Measurements from ENCODE around the gene LRP6.

Gene LRP6

DNA sequence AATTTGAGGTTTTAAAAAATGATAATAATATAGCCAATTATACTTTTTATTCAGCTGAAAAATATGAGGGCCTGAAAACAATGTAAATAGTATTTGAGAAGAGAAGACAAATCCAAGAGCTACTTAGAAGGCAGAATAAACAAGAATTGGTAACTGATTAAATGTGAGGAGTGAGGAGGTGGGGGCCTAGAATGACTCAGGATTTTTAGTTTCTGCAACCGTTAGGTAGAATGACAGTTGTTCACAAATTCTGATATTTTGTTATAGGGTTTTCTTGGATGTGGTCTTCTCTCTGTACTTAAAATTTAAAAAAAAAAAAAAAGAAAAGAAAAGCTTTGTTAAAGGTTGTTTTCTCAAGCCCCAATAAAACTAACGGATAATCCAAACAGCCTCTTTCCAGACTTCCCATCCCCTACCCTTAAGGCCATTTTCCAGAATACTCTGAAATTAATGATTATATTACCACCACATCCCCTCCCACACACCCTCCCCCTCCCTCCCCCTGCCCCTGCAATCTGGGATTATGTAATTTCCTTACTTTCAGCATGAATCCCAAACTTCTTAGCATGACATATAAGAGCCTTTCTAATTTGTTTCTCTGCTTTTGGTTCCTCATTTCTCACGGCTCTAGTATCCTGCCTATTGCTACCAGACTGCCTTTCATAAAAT lies 50.4 kb downstream of the LRP6 start:
- DNase-seq, result no peak

DNA sequence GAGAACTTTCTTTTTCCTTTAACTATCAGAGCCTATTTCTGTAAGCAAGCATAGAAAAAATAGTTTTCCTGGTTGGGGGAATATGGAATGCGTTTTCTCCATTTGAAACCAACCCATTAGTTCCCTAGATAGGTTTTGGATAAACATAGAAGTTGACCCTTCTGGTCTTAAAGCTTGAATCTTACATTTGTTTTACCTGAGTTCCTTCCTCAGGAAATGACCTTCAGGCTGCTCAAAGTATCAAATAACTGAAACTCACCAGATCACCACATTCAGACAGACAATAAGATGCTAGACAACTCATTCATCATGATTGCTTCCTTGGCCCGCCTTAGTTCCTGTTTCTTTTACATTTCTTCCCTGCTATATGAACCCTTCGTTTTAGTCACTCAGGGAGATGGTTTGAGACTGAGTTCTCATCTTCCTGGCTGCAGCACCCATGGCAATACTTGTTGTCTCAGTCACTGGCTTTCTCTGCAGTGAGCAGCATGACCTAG lies 52.2 kb downstream of the LRP6 start:
- DNase-seq, result no peak

DNA sequence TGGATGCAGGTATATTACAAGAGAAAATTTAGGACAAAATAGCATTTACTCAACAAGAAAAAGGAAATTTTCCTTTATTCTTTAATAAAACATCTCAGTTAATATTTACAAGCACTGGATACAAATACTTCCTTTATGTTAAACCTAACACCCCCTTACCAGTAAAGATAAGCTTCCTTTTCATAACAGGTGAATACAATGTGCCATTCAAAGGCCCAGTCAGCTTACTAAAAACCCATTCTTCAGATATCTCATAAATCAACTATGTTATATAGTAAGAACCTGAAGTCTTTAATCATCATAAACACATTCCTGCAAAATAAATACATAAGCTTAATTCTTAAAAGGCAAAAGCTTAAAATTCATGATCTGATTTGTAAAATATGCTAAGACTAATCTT lies 52.6 kb downstream of the LRP6 start:
- no peak for DNase-seq

DNA sequence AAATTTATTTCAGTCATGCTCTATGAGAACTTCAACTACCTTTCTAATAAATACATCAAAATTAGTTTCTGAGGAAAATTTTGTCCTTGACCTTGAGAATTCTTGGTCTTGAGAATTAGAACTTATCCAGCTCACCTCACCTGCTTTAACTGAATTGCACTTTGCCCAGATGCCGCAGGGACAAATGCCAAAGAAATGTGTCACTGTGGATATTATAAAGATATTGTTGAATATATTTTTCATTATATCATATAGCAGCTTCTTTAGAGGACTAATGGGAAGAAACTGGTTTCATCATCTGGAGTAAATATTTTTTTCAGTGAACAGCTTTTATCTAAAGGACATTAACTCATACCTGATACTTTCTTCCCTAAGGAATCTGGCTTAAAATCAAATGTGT lies 54.1 kb downstream of the LRP6 start:
- DNase-seq, result no peak

DNA sequence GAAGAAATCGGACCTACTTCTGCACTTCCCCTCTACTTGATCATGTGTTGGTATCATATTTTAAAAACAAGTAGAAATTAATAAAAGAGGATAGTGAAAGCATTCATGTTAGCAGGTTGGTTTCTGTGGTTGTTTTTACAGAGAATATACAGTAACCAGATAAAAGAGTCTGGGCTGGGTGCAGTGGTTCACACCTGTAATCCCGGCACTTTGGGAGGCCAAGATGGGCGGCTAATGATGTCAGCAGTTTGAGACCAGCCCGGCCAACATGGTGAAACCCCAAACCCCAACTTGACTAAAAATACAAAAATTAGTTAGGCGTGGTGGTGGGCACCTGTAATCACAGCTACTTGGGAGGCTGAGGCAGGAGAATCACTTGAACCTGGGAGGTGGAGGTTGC lies 55.9 kb downstream of the LRP6 start:
- DNase-seq, result no peak

DNA sequence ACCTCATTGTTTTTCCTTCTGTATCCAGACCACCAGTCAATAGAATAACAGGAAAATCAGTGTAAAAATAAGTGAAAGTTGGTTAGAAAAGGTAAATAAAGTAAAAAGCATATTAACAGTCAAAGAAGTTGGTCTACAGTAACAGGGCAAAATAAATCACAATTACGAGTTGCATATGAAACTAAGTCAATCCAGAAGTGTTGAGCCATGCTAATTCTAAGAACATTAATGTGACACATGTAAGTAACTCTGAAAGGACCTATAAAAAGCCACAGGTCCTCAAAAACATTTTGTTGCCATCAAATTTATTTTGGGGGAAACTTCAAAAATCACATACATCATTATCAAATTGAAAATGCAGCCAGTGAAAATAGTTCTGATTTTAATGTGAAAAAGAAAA lies 56.4 kb downstream of the LRP6 start:
- no peak for DNase-seq

DNA sequence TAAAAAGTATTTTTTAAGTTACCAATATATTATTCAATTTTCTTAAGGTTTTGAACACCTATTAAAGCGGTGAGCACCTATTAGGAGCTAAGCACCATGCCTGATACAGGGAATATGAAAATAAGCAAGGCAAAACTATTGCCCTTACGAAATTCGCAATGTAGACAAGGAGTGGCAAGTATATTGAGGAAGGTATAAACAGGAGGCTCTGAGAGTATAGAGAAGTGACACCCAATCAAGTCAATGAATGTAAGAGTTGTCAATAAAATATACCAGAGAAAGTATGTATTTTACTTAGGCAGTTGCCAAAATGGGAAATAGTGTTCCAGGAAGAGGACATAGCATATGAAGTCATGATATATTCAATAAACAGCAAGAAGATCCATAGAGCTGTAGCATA lies 57.2 kb downstream of the LRP6 start:
- DNase-seq, result no peak

DNA sequence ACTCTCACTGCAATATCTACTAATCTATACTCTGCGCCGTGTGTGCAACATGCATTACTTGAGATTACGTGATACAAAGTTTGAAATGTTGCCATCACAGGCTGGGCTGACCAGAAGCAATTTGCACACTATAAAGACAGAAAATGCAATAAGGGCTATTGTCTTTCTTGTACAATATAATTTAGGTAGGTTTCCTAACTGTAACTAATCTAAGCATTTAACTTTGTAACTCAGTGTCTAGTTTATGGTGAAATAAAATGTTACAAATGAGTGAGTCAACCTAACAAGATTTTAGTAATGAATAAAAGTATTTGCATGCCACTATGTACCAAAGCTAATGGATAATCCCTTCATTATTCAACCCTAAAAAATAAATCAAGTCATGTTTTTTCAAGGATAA lies 57.8 kb downstream of the LRP6 start:
- DNase-seq, result no peak

DNA sequence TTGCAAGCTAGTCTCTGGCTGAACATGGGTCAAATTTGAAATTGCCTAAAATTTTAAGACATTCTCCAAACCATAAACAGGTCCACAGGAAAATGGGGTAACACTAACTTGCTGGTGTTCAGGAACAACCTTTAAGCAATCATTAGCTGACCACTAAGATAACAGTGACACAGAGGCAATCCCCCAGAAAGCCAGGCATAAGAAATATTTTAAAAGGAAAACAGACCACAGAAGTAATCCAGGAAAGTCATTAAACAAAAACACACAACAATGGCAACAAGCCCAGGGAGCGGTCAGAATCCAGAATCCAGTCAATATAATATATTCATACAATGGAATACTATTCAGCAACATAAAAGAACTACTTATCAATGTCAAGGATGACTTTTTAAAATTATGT lies 59.1 kb downstream of the LRP6 start:
- no peak for DNase-seq

DNA sequence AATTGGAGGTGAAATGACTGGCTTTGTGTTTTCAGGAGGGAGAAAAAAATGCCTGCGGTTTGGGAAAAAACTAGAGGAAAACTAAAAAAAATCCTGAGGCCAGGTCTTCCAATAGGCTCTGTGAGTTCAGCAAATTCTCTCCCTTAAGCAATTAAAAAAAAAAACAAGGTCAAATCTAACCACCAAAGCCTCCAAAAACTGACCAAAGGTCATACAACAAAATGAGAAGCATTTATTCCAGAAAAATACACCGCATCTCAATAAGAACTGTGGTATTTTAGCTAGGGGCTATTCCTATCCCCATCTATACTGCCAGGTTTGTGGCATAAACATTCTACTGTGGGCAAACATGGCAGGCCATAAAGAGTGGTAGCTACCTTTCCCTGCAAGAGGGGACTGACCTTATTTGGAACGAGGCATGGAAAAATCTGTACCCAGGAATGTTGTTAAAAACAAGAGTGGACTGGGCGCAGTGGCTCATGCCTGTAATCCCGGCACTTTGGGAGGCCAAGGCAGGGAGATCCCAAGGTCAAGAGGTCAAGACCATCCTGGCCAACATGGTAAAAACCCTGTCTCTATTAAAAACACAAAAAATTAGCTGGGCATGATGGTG lies 60.0 kb downstream of the LRP6 start:
- DNase-seq, result no peak

DNA sequence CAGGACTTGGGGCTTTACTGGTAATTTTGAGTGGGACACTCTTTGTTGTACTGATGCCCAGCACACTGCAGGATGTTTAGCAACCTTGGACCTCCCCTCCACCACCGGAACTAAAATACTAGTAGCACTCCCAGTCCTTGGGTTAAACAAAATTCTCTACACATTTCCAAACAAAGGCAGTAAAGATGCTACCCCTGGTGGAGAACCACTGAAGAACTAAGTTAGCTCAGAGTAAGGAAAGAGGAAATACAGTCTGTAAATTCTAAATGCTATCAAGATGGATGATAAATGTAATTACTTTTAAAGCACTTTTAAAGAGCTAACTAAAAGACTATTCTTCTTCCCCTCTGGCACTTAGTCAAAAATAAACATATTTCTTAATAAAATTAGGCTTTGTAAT lies 64.1 kb downstream of the LRP6 start:
- DNase-seq, result no peak

DNA sequence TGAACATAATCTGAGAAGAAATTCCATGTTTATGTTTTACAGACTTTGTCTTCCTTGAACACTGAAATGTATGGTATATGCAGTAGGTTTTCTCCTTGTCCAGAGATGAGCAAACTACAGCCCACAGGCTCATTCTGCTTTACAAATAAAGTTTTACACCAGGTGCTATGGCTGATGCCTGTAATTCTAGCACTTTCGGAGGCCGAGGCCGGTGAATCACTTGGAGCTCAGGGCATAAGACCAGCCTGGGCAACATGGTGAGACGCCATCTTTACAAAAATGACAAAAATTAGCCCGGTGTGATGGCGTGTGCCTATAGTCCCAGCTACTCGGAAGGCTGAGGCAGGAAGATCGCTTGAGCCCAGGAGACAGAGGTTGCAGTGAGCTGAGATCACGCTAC lies 64.7 kb downstream of the LRP6 start:
- DNase-seq, result no peak

DNA sequence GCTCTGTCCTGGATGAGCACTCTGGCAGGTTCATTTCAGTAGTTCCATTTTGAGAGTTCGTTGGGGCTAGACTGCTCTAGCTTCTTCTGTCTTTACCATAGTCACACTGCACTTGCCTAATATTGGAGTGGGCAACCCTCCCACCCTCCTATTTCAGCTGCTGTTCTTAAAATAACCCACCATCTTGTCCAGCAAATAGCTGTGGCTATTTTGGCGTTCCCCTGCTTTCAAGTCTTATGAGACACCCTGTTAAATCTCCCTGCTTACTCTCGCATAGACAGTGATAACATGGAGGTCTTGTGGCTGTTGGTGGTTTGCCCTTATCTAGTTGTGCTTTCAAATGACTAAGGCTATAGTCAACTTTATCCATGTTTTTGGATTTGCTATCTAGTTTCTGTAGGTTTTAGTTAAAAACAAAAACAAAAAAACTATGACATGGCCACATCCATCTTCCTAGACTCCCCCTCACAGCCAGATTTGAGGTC lies 65.5 kb downstream of the LRP6 start:
- DNase-seq, result no peak

DNA sequence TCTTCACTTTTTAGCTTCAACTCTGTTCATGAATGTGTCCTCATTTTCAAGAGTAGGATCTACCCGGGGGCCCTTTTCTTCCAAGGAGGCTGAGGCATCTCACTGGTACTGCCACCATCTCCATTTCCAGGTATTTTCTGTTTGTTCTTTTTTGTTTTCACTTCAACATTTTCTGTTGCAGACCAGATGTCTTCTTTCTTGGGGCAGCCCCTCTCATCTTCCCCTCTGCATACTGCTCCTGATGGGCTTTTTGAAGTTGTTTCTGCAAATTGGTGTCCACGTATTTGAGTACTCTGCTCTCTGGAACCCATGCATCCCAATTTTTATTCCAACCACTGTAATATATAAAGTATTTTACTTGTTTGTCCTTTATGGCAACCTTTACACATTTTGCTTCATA lies 66.5 kb downstream of the LRP6 start:
- DNase-seq, result no peak

DNA sequence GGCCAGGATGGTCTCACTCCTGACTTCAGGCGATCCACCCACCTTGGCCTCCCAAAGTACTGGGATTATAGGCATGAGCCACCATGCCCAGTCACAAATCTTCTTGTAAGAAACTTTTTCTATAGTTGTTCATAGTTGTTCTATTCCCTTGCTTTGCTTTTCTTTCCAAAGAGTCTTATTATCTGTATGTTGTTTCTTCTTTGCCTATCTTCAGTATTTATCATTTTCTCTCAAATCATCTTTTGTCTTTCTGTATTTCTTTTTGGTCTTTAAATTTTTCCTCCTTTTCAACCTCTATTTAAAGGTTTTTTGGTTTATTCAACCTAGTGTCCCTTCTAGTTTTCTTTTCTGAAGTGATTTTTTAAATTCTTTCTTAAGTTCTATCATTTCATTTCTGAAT lies 68.7 kb downstream of the LRP6 start:
- DNase-seq, result no peak

DNA sequence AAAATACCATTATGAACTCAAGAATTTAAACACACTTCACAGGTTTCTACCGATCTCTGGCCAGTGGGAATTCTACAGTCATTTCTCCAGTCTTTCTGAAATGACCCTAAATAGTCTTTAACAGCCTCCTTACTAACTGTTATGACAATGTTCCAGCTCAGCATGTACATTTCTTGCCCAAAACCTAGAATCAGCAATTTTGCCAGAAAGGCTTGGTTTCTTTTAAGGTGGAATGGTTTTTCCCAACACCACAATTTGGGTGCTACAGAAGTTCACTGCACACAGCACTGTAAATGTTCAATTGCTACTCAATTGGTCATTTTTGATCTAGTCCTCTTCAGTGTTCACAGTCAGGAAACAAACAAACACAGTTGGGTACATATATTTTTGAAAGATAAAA lies 69.7 kb downstream of the LRP6 start:
- no peak for DNase-seq

DNA sequence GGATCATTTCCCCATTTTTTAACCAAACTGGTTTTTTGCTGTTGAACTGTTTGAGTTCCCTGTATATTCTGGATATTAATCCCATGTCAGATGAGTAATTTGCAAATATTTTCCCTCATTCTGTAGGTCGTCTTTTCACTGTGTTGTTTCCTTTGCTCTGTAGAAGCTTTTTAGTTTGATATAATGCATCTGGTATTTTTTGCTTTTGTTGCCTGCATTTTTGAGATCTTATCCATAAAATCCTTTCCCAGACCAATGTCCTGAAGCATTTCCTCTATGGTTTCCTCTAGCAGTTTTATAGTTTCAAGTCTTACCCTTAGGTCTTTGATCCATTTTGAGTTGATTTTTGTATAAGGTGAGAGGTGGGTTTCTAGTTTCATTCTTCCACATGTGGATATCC lies 71.3 kb downstream of the LRP6 start:
- DNase-seq, result no peak

DNA sequence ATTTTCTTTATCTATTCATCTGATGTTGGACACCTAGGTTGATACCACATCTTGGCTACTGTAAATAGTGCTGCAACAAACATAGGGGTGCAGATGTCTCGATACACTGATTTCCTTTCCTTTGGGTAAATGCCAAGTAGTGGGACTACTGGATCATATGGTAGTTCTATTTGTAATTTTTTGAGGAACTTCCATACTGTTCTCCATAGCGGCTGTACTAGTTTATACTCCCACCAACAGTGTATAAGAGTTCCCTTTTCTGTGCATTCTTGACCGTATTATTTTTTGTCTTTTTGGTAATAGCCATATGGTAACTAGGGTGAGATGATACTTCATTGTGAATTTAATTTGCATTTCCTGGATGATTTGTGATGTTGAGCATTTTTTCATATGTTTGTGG lies 71.8 kb downstream of the LRP6 start:
- DNase-seq, result no peak

DNA sequence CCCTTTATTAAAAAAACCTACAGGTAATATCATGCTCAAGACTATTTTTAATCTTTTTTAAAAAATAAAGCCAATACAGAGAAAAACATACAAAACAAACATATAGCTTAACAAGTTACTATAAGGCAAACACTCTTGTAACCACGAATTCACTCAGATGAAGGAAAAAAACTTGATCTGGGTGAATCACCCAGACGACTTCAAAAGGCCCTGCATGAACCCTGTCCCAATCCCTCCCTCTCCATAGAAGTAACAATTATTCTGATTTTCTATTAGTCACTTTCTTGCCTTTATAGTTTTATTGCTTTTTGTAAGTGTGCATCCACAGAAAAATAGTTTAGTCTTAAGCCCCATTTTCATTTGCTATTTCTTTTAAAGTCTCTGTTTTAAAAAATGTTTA lies 72.6 kb downstream of the LRP6 start:
- DNase-seq, result no peak

DNA sequence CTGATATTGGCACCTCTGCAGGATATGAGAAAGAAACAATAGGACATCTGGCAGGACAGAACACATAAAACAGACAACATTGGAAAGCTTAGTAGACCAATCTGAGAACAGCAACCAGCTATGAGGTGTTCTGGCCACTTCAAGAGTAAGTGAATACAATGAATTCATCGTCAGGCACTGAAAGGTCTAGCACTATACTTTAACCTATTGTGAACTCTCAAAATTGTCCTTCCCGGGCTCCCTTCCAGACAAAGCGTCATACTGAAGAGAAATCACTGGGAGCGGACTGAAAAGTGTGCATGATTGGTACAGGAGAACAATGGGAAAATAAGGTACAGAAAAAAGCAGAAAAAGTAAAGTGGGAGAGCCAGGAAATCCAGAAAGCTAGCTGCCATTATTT lies 75.8 kb downstream of the LRP6 start:
- no peak for DNase-seq

DNA sequence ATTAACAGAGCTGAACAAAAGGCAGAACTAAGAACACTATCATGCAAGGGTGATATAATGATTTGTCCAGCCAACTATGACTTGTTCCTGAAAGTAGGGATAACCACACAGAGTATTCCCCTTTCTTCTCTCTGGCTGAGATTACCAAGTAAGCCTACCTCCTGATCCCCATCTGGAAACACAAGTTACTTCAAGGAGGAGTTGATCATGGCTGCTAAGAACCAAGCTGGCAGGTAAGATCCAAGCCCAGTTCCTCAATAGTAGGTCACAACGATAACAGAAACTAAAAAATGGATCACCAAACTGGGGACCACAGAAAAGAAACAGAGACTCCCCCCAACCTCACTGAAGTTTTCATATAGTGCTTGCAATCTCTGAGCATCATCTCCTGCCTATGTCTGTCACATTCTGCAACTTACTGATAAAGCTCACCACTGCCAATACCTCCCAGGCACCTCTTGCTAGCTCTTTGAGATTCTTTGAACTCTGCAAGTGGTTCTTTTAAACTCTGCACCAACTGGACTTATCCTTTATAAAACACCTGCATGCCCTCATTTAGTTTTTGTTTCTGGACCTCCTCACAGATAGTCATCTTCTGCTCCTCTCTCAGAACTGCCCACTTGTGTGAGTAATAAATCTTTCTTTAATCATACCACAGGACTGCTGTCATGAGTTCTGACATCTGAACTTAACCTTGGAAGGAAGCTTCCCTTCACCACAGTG lies 76.6 kb downstream of the LRP6 start:
- DNase-seq, result no peak

DNA sequence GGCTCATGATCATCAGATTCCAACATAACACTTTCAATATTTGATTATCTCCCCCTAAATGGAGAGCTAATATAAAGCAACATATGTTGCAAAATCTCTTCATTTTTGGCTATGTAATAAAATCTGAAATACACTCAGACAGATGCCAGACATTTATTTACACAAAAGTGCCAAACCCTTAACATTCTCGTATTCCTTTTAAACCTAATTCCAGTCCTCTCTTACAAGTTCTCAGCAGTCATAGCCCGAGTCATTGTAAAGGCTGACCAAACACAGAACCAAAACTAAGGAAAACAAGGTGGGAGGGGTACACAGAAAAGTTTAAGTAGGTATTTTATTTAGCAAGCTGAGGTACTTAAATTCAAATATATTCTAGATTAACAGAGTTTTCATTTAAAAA lies 81.4 kb downstream of the LRP6 start:
- DNase-seq, result no peak

DNA sequence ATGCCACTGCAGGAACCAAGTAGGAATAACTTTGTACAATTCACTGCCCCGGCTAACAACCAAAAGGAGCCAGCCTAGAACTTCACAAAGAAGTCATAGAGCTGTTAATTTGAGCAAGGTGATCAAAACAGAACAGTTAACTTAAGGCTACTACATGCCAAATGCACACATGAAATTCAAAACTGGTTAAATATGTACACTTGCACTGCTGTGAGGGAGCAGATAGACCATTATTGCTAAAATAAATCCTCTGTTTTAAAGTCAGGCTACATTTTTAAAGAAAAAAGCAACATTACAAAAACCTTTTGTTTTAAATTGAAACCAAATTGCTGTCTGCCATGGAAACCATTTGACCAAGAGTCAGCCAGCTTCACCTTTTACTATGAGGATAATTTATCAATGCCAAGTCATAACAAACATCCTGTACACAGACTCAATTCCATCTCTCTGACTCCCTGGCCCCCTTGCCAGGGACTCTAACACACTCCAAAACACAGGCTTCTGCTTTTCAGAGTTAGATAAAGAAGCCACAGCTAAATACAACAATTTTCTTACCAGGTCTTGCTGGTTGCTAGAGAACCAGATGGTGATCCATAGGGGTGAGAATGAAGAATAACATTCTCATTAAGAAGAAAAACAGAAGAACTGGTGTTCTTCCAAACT lies 84.0 kb downstream of the LRP6 start:
- DNase-seq, result no peak
